HG02588 (cell line): ENCODE results near the gene GRB10.

ENCODE experiments used
- ATAC-seq: cut with Tn5 transposase; IDR thresholded peaks from one replicate; pipeline ENCODE4 v1.9.1; 2021; ENCODE audit warnings: mild to moderate bottlenecking, moderate library complexity; ENCODE audit not compliant: unreplicated experiment

Gene GRB10

DNA sequence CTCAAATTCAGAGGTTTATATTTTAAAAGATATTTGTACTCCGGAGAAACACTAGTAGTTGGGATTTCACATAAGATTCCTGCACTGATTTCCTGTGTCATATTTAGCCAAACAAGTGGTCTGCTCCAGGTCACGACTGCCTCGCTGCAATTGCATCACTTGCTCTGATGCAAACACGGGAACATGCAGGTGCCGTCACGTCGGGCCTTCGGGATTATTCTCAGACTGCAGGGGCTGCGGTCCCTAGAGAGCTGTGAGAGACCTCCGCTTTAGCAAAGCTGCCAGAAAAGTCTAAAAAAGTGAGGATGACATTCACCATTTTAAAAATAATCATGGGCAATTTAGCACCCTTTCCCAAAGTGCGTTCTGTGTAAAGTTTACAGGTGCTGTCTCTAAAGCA lies 124.0 kb downstream of the GRB10 start:
- ATAC-seq = no peak

GRCh38 chr7:50657912-50658311 lies 124.8 kb downstream of the GRB10 start:
- ATAC-seq = no peak

DNA sequence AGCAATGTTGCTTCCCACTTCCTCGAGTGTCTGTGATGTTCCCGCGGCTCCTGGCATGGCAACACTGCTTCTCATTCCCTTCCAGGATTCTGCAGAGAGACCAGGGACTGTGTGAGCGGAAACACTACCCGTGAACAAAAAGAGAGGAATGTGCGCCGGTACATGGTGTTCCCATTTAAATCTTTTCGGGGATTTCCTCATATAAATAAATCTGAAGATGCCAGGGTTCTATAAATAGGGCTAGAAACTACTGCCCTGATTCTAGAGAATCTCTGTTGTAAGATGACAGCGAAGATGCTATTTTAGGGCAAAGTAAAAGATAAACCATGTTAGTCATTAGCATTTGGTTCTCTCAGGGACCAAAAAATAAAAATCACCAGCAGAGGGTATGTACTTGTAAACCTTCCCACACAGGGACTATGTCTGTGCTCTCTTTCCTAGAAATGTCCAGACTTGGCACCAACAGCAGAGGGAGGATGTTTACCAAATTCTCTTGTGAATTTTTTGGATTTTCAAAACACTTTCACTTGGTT lies 125.3 kb downstream of the GRB10 start:
- ATAC-seq = no peak

- no peak for ATAC-seq
These were observed 126.4 kb downstream of the GRB10 start for GRCh38 chr7:50656141-50656895.

- ATAC-seq = no peak
These were observed 127.2 kb downstream of the GRB10 start for GRCh38 chr7:50655490-50655889.

DNA sequence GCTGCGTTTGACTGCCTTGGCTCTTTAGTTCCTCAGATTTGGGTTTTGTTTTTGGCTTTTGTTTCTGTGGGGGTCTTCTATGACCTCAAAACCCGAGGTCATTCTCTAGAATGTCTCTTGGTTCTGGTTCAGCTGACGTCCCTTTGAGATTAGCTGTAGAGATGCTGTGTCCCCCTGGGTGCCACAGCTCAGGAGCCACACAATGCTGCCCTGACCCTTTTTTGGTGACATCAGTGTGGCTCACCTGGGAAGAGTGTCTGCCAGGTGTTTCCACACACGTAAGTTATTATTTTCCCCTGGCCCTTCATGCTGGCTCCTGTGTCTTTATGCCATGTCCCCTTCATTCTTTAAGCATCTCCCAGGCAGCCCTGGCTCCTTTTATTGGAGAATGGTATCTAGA lies 127.7 kb downstream of the GRB10 start:
- ATAC-seq = no peak

GRCh38 chr7:50653981-50654425 lies 128.7 kb downstream of the GRB10 start:
- no peak for ATAC-seq

DNA sequence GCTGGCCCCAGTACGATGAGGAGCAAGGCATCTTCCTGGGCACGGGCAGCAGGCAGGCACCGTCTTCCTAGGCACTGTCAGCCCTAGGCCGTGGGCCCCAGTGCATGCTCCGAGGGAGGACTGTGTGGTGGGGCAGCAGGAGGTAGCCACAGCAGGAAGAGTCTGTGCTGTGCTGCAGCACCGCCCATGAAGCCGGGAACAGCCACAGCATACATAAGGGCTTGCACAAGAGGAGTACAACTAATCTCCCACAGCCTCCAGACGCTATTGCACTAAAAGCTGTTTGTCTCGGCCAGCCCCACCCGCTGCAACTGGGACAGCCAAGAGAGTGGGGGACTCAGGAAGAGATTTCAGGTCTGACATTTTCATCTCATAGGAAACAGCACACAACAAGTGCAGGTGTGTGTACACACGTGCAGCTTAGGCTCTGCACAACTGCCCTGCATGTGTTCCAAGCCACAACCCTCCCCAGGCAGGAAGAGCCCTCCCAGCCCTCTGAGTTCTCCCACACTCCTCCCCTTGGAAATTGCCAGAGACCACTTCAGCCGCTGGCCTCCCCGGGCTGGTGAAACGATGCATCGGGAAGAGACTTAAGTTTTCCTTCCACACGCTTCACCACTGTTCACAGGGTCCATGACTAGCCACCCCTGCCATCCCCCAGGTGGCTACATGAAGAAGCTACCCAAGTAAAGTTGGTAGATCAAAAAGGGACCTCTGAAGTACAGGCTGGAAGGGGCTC lies 129.4 kb downstream of the GRB10 start:
- no peak for ATAC-seq

DNA sequence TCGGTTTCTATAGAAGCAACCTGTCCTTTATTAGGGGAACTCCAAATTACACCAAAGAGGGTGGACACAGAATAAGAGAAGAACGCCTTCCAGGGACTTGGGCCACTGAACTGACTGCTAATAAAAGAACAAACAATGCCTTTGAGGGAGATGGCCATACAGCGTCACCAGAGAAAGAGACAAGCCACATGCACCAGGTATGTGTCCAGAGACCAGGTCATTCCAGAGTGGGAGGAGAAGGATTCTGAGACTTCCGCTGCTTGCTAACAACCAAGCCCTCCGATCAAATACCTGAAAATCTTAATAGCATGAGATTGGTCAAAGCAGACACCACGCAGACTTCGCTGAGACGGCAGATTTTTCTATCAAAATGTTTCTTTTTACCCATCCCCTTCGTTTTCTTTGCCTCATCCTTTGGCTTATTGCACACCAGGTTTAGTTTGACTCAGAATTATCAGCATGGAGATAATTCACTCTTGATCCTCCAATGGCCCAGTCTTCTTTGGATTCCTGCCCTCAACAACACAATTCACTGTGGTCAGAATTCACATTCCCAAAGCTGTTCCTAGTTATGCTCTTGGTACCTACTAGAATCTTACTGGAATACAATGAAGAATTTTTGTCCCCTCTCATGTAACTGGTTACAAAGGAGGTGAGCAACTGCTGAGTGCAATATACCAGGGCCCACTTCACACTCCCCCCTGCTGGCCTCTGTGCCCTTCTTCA lies 130.1 kb downstream of the GRB10 start:
- ATAC-seq = no peak

DNA sequence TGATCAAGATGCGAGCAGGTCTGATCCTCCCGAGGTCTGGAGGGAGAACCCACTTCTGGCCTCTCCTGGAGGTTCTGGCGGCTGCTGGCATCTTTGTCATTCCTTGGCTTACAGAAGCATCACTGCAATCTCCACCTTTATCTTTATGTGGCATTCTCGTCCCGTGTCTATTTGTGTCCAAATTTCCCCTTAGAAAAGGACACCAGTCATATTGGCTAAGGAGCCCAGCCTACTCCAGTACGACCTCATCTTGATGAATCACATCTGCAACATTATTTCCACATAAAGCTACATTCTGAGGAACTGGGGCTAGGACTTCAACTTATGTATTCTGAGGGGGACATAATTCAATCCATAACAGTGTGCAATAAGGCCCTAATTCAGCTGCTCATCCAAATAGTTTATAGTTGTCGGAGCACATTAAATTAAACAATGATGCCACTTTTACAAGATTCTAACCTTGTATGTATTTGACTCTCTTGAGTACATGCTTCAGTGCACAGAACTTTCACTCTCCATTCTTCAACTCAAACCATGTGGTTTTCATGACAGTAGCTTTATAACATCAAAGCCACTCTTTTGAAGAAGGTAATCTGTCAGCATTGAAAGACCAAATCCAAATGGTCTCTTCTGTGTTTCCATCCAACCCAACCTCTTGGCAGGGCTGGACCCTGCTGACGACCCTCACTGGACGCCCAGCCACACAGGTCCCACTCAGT lies 131.3 kb downstream of the GRB10 start:
- peak; percentile 49 for ATAC-seq

DNA sequence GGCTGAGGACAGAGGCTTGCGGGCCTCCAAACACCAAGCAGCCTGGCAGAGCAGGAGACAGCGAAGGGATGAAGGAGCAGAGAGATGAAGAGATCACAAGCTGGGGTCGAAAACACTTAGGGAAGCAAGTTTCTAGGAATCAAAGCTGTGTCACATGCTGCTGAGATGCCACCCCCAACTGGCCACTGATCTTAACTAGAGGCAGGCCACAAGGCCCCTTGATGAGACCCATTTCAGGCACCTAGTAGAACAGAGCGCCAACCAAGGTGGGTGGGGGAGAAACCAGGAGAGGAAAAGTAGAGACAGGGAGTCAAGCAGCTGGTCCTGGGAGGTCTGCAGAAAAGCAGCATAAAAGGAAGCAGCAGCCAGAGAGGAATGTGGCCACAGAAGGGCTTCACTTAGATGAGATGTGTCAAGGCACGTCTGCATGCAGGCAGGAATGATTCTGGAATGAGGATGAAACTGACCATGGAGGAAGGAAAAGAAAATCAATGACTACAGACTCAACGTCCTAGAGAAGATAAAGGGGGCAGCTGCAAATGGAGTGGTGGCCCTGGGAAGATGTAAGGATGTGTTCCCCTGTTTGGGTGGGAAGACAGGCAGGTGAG lies 132.5 kb downstream of the GRB10 start:
- no peak for ATAC-seq

DNA sequence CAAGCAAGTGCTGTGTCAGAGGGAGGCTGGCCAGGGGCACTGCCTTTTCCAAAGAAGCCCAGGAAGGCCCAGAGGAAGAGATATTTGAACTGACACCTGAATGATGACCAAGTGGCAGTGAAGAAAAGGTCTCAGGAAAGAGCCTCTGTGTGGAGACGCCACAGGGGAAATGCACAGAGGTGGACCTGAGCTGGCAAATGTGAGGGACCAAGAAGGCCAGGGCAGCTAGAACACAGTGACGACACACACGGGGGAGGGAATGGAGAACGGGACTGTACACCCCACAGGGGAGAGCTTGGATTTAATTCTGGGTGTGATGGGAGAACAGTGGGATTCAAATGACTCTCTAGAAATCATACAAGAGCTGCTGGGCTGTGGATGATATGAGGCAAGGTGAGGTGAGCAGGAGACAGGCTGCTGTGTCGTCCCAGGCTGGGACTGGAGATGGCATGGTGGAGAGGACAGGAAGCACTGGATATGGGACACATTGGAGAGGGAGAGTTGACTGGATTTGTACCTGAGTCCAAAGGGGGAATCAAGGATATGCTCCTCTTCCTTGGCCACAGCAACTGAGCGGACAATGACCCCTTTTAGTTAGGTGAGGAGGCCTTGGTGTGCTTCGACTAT lies 133.3 kb downstream of the GRB10 start:
- no peak for ATAC-seq

- ATAC-seq = no peak
These were observed 134.0 kb downstream of the GRB10 start for GRCh38 chr7:50648570-50649169.

GRCh38 chr7:50648076-50648475 lies 134.6 kb downstream of the GRB10 start:
- no peak for ATAC-seq

GRCh38 chr7:50647286-50647980 lies 135.3 kb downstream of the GRB10 start:
- ATAC-seq = no peak

- ATAC-seq = no peak
These were observed 136.6 kb downstream of the GRB10 start for GRCh38 chr7:50646069-50646468.

- ATAC-seq = no peak
These were observed 137.5 kb downstream of the GRB10 start for GRCh38 chr7:50645186-50645585.

- no peak for ATAC-seq
These were observed 138.1 kb downstream of the GRB10 start for GRCh38 chr7:50644586-50644985.

GRCh38 chr7:50644114-50644513 lies 138.6 kb downstream of the GRB10 start:
- ATAC-seq = no peak
